Measurements from ENCODE around the gene ZFYVE28.

Gene ZFYVE28

DNA sequence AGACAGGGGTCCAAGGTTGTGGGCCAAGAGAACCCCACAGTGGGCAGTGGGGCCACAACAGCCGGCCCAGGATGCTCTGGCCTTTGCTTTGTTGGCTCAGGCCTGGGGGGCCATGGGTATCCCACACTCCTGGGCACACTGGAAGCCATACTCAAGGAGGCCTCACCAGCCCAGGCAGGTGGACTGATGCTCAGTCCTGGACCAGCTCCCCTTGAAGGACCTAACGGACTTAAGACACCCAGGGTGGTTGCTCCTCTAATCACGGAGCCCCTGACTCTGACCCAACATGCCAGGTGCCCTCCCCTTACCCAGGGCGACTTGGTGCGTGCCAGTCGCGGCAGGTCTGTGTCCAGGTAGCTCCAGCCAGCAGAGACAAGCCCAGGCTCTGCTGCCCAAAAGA is 50.8 kb downstream of the ZFYVE28 start:
- no peak for DNase-seq (ENCODE audit: low spot score)

DNA sequence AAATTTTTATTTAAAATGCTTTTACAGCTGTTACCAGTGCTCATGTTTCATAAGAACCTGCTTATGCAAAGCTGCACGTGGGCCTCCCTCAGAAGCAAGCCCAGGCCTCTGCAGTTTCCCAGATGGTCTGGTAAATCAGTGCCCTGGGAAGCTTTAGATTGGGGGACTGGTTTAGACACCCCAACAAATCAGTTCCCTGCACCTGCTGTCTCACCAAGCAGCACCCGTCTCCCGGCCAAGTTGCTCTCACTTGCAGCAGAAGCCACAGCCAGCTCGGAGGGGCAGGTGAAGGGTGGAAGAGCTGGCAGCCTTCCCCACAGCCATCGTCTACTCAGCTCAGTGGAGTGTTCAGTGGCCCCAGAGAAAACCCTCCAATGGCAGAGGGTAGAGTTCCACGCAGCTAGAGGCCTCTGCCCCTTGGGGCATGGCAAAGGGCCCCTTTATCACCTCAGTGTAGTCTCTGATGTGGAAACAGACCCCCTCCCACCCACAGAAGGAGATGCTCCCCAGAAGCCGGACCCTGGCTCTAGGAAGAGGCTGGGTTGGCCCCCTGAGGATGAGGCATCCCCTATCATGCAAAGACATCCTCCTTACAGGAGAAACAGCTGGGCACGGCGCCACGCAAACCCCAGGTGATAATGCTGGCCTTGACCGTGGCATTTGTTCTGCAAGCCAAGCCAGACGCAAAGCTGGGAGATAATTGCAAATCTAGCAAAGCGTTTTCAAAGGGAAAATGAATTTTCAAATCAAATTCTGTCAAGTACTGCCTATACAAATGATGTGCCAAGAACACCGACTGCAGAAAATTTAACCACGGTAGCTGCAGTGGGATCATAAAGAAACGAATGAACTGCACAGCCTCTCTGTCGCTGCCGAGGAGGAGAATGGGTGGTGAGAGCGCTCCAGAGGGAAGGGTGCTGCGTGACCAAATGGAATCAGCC is 51.9 kb downstream of the ZFYVE28 start:
- DNase-seq (ENCODE audit: low spot score), result no peak

DNA sequence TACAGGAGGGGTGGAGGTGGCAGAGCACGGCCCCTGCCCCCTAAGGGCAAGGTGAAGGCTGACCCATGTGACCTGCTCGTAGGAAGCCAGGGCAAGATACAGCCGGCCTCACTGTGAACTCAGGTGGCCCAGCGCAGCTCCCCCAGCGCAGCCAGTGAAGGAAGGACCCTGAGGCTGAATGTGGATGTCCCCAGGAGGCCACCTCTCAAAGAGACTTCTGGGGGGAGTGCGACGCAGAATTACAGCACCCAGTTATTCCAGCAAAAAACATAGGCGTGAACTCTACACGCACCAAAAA is 52.6 kb downstream of the ZFYVE28 start:
- no peak for DNase-seq (ENCODE audit: low spot score)

DNA sequence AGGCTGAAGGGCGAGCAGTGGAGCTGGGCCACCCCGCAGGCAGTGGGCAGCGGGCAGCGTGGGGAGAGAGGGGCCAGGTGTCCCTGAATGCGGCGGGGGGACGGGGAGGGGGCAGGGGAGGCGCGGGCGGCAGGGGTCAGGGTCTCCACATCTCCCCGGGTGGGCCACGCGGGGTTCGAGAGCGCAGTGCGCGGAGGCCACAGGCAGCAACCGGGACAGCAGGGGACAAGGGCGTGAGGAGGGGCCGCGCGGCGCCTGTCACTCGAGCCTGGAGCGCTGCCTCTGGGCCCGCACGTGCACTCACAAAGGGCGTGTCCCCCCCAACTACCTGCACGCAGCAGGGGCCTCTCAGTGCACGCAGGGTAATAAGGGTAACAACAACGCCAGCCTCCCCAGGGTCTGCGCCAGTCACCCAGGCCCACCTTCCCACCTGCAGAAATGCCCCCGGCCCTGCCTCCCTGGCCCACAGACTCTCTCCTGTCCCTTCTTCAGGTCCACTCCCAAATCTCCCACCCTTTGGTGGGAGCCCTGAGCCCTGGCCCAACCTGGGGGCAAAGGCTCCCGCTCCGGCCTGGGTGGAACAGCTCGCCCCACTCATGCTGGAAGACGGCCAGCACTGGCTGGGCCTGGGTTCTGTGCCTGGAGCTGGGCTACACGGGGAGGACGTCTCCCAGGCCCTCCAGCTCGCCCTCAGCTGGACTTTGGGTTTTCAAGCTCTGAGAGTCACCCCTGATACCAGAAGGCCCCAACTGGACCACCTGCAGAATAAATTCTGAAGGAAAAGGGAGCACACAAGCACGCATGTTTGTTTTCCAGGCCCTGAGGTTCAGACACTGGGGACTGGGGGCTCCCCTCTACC is 53.2 kb downstream of the ZFYVE28 start:
- no peak for DNase-seq (ENCODE audit: low spot score)

DNA sequence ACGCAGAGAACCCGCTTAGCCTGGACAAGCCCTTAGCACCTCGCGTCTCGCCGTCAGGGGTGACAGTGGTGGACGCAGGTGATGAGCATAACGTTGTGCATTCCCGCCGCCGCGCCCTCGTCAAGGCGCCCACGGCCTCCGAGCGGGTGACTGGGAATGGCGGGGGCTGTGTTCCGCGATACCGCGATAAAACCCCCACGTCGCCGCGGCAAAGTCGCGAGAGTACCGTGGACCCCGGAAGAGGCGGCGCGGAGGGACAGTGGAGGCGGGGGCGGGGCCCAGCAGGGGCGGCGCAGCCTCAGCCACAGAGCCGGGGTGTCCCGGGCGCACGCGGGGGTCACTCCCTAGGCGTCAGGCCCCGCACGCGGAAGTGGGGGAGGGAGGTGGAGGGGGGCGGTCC is 53.8 kb downstream of the ZFYVE28 start:
- peak; percentile 43 for DNase-seq (ENCODE audit: low spot score)

DNA sequence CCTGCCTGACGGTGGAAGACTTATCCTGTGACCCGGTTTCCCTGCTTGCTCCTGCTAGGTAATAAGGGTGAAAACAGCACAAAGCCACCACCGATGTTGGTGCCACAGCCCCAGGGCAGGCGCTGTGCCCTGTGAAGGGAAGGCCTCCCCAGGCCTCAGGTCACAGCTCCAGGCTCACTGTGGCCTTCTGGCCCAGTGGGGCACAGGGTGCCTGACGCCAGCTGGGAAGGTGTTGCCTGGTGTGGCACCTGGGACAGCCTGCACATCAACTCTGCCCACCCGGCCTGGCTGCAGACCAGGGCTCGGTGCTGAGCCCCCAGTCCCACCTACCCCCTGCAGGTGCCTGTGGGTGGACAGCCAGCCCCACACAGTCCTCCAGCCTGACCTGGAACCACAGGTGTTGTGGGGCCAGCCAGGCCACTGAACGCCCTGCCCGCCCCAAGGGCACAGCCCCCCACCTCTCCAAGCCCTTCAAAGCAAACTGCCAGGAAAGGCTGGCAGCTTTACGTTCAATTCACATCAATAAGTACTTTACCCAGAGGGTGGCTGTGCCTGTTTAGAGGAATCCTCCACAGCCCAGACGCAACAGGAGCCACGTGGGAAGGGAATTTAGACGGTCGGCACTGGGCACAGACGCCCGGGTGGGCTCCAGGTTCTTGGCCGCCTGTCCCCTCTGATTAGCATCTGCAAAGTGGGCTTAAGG is 54.3 kb downstream of the ZFYVE28 start:
- DNase-seq (ENCODE audit: low spot score), result no peak

DNA sequence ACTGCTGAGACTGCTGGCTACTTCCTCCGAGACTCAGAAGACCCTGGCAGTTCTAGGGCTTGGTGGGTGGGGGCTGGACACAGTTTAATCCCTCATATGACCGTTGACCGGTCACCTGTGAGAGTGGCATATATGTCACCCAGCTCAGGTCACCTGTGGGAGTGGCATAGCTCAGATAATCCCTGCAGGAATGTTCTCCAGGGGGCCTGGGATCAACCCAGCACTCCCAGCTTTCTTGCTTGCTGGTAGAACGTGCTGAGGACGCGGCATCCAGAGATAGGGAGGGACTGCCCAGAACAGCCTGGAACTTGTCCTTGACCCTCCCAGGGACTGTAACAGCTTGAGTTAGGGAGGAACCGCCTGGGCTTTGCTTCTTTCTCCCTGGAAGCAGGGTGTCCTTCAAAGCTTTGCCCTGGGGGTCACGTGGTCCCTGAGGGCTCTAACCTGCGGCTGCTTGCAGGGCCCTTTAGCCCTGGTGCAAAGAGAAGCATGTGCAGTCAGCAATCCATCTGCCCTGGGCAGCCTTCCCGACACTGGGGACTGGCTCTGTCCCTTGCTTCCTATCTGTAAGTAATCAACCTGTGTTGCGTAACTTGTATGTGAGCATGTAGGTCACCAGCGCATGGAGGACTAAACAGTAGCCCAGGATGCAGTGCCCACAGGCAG is 55.3 kb downstream of the ZFYVE28 start:
- no peak for DNase-seq (ENCODE audit: low spot score)

DNA sequence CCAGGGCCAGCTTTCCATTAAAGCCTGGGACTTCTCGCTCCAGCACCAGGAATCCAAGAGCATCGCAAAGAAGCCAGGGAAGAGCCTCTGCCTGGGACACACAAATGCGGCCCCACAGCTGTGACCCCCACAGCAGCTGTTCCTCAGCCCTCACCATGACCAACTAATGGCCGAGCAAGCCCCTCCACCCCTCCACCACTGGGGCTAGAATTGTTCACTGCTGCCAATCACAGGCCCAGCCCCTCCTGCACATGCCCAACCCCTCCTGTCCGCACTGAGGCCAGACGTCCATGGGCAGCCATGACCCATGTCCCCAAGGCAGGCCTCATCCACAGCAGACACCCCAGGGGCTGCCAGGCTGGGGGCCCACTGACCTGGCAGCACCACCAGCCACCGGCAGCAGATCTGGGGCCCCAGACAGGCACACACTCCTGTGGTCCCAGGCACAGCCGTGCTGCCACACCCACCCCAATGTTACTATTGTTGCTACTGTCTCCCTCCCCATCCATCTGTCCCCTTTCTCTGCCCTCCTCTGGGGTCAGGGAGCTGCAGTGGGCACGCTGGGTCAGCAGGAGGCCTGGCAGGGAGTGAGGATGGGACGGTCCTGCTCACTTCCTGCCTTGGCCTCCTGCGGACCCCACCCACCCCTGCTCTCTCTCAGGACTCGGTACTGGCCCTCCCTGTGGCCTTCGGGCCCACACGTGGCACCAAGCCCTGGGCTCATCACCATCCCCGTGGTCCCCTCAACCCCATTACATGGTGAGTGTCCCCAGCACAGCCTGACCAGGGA is 56.0 kb downstream of the ZFYVE28 start:
- no peak for DNase-seq (ENCODE audit: low spot score)

DNA sequence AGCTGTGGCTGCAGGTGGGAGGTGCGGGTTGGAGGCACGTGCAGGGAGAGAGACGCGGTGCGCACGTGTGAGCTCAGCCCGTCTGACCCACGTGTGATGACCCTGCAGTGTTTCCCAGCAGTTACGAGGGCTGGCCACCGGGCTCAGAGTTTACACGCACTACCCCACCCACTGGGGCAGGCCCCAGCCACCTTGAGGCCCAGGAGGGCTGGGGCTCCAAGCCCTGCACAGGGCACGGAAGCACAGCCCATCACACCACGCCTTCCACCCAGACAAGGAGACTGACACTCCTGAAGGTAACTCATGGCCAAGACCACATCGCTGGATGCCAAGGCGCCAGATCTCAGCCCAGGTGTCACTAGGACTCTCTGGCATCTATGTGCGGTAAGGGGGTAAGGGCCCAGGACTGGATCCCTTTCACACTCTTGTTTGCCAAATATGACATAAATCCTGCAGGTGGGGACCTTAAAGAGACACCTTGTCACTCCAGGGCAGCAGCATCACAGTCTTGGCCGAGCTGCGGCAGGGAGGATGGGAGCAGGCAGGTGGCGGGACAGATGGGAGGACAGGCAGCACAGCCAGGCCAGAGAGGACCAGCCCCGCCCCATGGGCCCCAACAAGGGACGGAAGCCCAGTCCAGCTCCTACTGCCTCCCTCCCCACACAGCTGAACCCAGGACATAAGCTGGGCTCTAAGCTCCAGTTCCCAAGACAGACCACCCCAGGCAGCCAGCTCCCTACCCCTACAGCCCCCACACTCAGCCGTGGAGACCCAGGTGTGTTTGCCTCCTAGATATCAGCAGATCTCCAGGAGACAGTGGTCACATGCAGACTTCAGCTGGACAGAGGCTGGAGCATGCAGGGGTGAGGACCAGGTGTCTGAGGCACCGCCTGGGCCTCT is 56.8 kb downstream of the ZFYVE28 start:
- no peak for DNase-seq (ENCODE audit: low spot score)

DNA sequence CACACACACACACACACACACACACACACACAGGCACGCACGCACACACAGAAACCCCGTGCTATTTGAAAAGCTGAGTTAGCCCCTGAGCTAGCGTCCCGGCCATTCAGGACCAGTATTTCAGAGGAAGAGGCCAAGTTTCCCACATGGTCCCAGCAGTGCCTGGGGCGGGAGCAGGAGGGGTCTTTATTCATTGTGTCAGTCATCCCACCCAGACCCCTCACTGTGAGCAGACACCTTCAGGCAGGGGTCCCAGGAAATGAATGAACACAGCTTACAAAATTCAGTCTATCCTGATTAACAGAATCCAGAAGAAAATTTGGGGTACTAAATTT is 58.1 kb downstream of the ZFYVE28 start:
- DNase-seq (ENCODE audit: low spot score), result no peak

DNA sequence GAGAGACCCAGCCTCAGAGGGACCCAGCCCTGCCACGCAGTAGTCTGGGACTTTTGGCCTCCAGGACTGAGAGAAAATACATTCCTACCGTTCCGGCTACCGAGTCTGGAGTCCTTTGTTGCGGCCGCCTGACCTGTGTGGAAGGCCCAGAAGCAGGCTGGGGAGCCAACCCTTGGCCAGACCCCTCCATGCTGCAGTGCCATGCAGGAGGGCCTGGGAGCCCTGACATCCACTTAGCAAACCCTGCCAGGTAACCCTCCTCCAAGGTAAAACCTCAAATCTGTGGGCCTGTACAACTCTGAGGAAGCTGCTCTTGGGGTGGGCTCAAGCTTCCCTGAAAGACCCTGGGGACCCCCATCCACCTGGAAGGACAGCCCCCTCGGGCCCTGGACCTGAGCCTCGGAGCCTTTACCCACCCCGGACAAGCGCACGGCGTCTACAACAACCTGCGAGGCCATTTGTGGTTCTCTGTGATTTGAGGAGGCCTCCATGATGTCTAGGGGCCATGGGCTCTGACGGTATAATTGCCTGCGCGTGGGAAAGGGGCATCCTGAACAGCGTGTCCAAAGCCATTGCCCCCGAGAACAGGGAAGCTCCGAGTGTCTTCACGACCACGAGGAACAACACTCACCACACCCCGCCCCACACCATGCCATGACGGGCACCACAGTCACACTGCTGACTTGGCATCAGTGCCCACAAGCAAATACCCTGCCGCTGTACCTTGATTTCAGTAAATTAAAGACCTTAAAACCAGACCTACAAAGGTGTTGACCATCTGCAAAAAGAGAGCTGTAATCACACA is 58.7 kb downstream of the ZFYVE28 start:
- no peak for DNase-seq (ENCODE audit: low spot score)

DNA sequence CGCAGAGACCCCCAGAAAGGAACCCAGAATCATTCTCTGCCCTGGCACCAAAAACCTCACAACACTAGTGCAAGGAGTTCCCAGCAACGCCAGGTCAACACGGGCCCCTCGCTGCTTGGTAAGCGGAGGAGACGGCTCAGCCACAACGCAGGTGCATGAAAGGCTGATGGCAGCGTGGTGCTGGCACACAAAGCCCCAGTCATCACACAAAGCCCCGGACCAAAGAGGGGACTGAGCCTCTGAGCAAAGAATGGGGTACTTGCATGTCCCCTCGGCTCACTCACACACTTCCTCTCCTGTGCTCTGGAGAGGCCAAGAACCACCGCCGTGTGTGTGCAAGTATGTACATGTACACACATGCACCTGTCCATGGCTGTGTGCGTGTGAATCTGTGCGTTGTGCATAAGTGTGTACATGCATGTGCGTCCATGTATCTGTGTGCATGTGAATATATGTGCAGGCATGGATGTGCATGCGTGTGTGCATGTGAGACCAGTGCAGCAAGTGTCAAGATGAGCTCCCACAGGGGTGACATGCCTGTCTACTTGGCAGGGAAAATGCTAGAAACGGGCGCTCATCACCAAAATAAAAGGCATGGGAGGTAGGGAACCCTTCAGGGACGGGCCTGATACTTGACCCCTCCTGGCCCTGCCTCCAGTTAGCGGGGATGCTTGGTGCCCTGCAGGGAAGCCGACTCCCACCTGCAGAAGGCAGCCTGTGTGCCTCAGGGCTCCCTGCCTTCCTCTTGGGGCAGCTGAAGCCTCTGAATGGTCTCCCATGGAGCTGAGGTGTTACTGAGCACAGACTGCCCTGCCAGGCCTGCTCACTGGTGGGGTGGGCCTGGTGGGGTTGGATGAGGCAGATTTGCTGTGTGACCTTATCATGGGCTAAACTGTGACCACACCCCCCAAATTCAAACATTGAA is 60.4 kb downstream of the ZFYVE28 start:
- DNase-seq (ENCODE audit: low spot score), result no peak

DNA sequence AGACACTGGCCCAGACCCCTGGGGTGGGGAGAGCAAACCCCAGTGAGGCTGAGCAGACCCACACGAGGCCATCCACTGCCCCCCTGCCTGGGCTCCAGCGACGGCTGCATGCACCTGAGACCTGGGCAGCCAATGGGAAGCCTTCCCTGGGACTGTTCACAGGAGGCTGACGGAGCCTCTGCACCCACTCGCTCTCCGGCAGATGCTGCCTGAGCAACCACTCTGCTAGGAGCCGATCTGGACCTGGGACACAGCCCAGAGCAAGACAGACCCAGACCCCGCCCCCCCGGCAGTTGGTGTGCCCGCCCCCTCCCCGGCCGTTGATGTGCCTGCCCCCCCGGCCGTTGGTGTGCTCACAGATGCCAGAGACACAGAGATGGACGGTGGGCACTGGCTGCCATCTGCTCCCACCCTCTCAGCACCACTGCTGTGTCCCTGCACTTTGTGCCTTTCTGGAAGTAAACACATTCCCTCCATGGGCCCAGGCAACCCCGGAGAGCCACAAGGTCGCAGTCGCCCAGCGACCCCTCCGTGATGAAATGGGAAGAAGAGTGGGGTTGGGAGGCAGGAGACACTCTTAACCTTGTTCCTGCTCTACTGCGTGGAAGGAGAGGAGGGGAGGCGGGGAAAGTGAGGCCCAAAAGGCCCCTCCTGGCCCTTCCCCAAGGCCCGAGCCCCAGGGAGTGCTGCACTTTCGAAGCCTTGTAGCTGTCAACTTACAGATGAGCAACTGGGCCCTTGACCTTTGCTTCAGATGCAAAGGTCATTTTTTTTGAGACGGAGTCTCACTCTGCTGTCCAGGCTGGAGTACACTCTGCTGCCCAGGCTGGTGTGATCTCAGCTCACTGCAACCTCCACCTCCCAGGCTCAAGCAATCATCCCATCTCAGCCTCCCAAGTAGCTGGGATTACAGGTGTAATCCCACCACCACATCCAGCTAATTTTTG is 62.0 kb downstream of the ZFYVE28 start:
- no peak for DNase-seq (ENCODE audit: low spot score)

DNA sequence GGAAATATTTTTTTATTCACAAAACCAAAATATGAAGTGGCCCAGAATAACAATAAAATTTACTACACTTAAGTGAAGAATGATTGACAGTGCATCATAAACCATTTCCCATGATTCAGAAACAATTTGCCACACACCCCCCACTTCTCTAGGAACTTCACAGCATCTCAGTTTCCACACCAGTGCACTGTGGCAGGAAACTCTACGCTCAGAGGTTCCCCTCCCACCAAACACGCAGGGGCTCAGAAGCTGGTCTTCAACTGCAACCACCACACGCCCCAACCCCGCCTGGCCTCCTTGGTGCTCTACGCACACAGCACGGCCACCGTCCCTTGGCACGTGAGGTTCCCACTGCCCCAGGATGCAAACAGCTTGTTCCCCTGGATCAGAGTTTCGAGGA is 63.7 kb downstream of the ZFYVE28 start:
- no peak for DNase-seq (ENCODE audit: low spot score)

DNA sequence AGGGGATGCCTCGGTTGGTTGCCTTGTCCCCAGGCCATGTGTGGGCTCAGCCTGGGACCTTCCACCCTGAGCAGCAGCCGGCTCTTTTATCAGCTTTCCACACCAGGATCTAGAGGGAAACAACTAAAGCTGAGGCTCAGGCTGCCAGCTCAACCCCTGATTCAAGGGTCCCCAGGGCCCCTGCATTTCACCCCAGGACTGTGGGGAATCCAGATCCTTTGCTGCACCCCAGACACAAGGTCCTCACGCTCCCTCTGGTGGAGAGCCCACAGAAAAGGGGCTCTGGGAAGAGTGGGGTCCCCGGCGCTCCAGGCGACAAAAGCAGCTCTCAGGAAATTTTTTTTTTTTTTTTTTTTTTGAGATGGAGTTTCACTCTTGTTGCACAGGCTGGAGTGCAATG is 64.3 kb downstream of the ZFYVE28 start:
- DNase-seq (ENCODE audit: low spot score), result no peak

DNA sequence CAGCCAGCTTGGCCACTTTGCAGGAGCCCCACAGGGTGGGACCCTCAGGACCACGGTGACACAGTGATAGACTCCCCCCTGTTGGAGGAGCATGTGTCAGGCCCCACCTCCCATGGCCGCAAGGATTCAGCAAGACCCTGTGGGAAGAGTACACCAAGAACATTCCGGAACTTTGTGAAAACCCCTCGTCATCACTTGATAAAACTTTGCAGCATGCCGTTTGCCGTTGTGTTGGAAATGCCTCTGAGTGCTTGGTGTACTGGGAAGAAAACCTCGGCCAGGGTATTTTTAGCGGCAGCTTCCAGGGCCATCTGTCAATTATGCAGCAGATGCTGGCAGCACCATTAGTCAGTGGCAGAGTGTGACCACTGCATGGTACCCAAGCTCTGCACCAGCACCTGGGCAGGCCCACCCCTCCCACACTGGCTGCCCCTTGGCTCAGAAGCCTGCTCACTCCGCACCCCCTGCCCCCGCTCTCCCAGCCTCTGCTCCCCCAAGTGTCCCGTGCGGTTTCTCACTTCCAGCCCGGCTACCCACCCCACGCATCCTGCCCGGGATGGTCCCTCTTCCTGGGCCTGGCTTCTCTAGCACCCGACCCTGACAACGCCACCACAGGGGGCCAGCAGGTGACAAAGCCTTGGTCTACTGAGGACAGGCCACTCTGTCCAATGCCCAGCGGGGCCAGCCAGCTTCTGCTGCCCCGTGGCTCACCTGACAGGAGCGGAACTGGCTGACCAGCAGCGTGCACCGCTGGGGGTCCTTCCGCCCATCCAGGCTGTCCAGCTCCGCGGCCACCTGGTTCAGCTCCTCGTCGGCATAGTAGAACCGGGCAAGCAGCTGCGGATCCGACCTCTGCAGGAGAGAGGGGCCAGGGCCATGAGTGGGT is 65.0 kb downstream of the ZFYVE28 start:
- DNase-seq (ENCODE audit: low spot score), result no peak
